H9 (cell line): ENCODE results near the gene XRCC6. TPM values are rescaled to one million over a fixed set of nuclear protein-coding genes. Genes with fewer than 3 reads are reported as not detected.
A peak's percentile ranks its signal among the peaks of the same experiment; 100 is the strongest.

Experiments used
- DNase-seq: peaks from one replicate; pipeline ENCODE4 v3.0.0-alpha.2; 2017
- H2AFZ ChIP-seq: one replicate; pipeline ENCODE4 v1.6.1; 2013; ENCODE audit warnings: mild to moderate bottlenecking, low read length, control low read depth, moderate library complexity
- H2AK5ac ChIP-seq: 2 replicates; pipeline ENCODE4 v1.6.1; 2013; ENCODE audit warnings: low read length, control low read depth, mixed read lengths; ENCODE audit not compliant: insufficient read length
- H2BK120ac ChIP-seq: one replicate; pipeline ENCODE4 v1.6.1; 2013; ENCODE audit warnings: low read depth, mild to moderate bottlenecking, low read length, control low read depth, inconsistent platforms; ENCODE audit not compliant: poor library complexity, severe bottlenecking
- H2BK12ac ChIP-seq: 2 replicates; pipeline ENCODE4 v1.6.1; 2013; ENCODE audit warnings: low read length, control low read depth, mixed read lengths, low read depth; ENCODE audit not compliant: insufficient read length
- H2BK15ac ChIP-seq: 2 replicates; pipeline ENCODE4 v1.6.1; 2013; ENCODE audit warnings: low read depth, low read length, control low read depth
- H2BK20ac ChIP-seq: one replicate; pipeline ENCODE4 v1.6.1; 2013; ENCODE audit warnings: low read depth, mild to moderate bottlenecking, low read length, control low read depth, inconsistent platforms; ENCODE audit not compliant: poor library complexity, severe bottlenecking
- H2BK5ac ChIP-seq: 2 replicates; pipeline ENCODE4 v1.6.1; 2013; ENCODE audit warnings: low read length, control low read depth, mixed read lengths; ENCODE audit not compliant: insufficient read length
- H3K14ac ChIP-seq: 2 replicates; pipeline ENCODE4 v1.6.1; 2013; ENCODE audit warnings: low read length, control low read depth; ENCODE audit not compliant: insufficient read depth
- H3K18ac ChIP-seq: 2 replicates; pipeline ENCODE4 v1.6.1; 2013; ENCODE audit warnings: low read depth, mild to moderate bottlenecking, mixed read lengths, low read length, control low read depth; ENCODE audit not compliant: insufficient read length
- H3K23ac ChIP-seq: 2 replicates; pipeline ENCODE4 v1.6.1; 2013; ENCODE audit warnings: low read length, control low read depth, mixed read lengths, low read depth; ENCODE audit not compliant: insufficient read length
- H3K23me2 ChIP-seq: 2 replicates; pipeline ENCODE4 v1.6.1; 2013; ENCODE audit warnings: low read depth, mild to moderate bottlenecking, mixed read lengths, low read length, control low read depth; ENCODE audit not compliant: insufficient read length, poor library complexity, severe bottlenecking
- H3K27ac ChIP-seq: 2 replicates; pipeline ENCODE4 v1.5.1; 2013; ENCODE audit warnings: low read length, control low read depth, mixed read lengths, low read depth; ENCODE audit not compliant: insufficient read length
- H3K27me3 ChIP-seq: 2 replicates; pipeline ENCODE4 v1.6.1; 2013; ENCODE audit warnings: low read length, control low read depth, inconsistent platforms; ENCODE audit not compliant: insufficient read depth
- H3K4ac ChIP-seq: 2 replicates; pipeline ENCODE4 v1.6.1; 2013; ENCODE audit warnings: low read depth, mild to moderate bottlenecking, control low read depth, inconsistent platforms, low read length, moderate library complexity
- H3K4me1 ChIP-seq: 2 replicates; pipeline ENCODE4 v1.6.1; 2013; ENCODE audit warnings: low read length, control low read depth, inconsistent platforms; ENCODE audit not compliant: insufficient read depth
- H3K4me2 ChIP-seq: 2 replicates; pipeline ENCODE4 v1.6.1; 2013; ENCODE audit warnings: low read length, control low read depth, mixed read lengths; ENCODE audit not compliant: insufficient read length, insufficient read depth
- H3K56ac ChIP-seq: 2 replicates; pipeline ENCODE4 v1.6.1; 2013; ENCODE audit warnings: low read depth, mild to moderate bottlenecking, mixed read lengths, low read length, control low read depth; ENCODE audit not compliant: insufficient read length
- H3K79me1 ChIP-seq: 2 replicates; pipeline ENCODE4 v1.6.1; 2013; ENCODE audit warnings: low read depth, mild to moderate bottlenecking, moderate library complexity, low read length, control low read depth, inconsistent platforms; ENCODE audit not compliant: insufficient read depth, poor library complexity, severe bottlenecking
- H3K79me2 ChIP-seq: 2 replicates; pipeline ENCODE4 v1.6.1; 2013; ENCODE audit warnings: low read length, control low read depth, inconsistent platforms; ENCODE audit not compliant: insufficient read depth
- H3K9ac ChIP-seq: 2 replicates; pipeline ENCODE4 v1.6.1; 2013; ENCODE audit warnings: low read length, control low read depth, mixed read lengths; ENCODE audit not compliant: insufficient read length; ENCODE audit errors: extremely low read depth
- H3K9me3 ChIP-seq: one replicate; pipeline ENCODE4 v1.6.1; 2013; ENCODE audit warnings: low read depth, low read length, inconsistent platforms; ENCODE audit not compliant: control insufficient read depth
- H3T11ph ChIP-seq: one replicate; pipeline ENCODE4 v1.6.1; 2013; ENCODE audit warnings: mild to moderate bottlenecking, low read length, control low read depth, inconsistent platforms
- H4K20me1 ChIP-seq: one replicate; pipeline ENCODE4 v1.6.1; 2013; ENCODE audit not compliant: control insufficient read depth, insufficient read length, insufficient read depth
- H4K5ac ChIP-seq: 2 replicates; pipeline ENCODE4 v1.6.1; 2013; ENCODE audit warnings: low read depth, mild to moderate bottlenecking, mixed read lengths, low read length, control low read depth; ENCODE audit not compliant: insufficient read length
- H4K8ac ChIP-seq: replicated peaks from 2 replicates; pipeline ENCODE4 v1.6.1; 2013; ENCODE audit warnings: low read length, control low read depth, mixed read lengths, low read depth; ENCODE audit not compliant: insufficient read length
- H4K91ac ChIP-seq: 2 replicates; pipeline ENCODE4 v1.6.1; 2013; ENCODE audit warnings: low read depth, mild to moderate bottlenecking, moderate library complexity, mixed read lengths, low read length, control low read depth; ENCODE audit not compliant: insufficient read length
- H3K27ac Mint-ChIP-seq, 3 experiments: 2 replicates in 2 of 3; 3 replicates in 1 of 3; pipeline ENCODE4 v1.8.0; 2020 to 2021; ENCODE audit warnings: mixed read lengths in 3 of 3, mild to moderate bottlenecking in 1 of 3, moderate library complexity in 1 of 3
- H3K27me3 Mint-ChIP-seq: 2 replicates; pipeline ENCODE4 v1.8.0; 2021; ENCODE audit warnings: low read depth, mild to moderate bottlenecking, moderate library complexity, mixed read lengths
- H3K36me3 Mint-ChIP-seq, 3 experiments: 2 replicates in 2 of 3; 3 replicates in 1 of 3; pipeline ENCODE4 v1.8.0; 2020 to 2021; ENCODE audit warnings: low read depth in 3 of 3, mixed read lengths in 3 of 3; ENCODE audit not compliant: insufficient read depth in 1 of 3
- H3K4me1 Mint-ChIP-seq, 2 experiments: 2 replicates each; pipeline ENCODE4 v1.8.0; 2020; ENCODE audit warnings: mixed read lengths in 2 of 2
- H3K4me3 Mint-ChIP-seq, 2 experiments: 2 replicates in 1 of 2; 3 replicates in 1 of 2; pipeline ENCODE4 v1.8.0; 2020 to 2021; ENCODE audit warnings: mild to moderate bottlenecking in 2 of 2, mixed read lengths in 2 of 2, moderate library complexity in 1 of 2
- H3K9me3 Mint-ChIP-seq, 2 experiments: 2 replicates in 1 of 2; 3 replicates in 1 of 2; pipeline ENCODE4 v1.8.0; 2020; ENCODE audit warnings: mild to moderate bottlenecking in 2 of 2, mixed read lengths in 2 of 2, moderate library complexity in 1 of 2
- WGBS: extraction: QIAGEN DNeasy Blood & Tissue Kit; methylation state at CpG from one replicate; pipeline ENCODE4 v1.1.7; 2013; ENCODE audit warnings: missing lambda C conversion rate, low lambda C conversion rate, mixed read lengths; ENCODE audit not compliant: insufficient read length; ENCODE audit errors: extremely low coverage; 5-methylcytosine and 5-hydroxymethylcytosine counted together
- total RNA-seq: library from RNA; stranded (reverse); gene quantifications from 2 replicates; pipeline ENCODE4 v1.2.1, GENCODE V29; 2021
- TF ChIP-seq, protein P1 (sequence below): fragments of 200-600 bp; sonication (generic); conservative IDR thresholded peaks from 3 replicates; pipeline ENCODE4 v1.8.0; 2021; ENCODE audit warnings: antibody characterized with exemption, mild to moderate bottlenecking

XRCC6 gene
- total RNA-seq, 1 experiment from 2014 or later: 461 TPM

DNA sequence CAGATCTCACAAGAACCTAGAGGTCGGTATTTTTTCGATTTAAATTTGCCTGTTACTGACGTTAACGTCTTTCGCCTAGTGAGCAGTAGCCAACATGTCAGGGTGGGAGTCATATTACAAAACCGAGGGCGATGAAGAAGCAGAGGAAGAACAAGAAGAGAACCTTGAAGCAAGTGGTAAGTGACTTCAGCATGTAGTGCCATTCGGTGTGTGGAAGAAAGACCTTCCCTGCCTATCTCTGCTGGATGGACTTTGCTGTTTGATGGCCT lies 750 bp downstream of the XRCC6 start:
- no peaks in the 10 kb centered on the region for H3K27me3 ChIP-seq
- no peak overlapping the region for H4K8ac ChIP-seq
- no peaks in the 10 kb centered on the region for H3K27me3 Mint-ChIP-seq
- H3K27ac Mint-ChIP-seq: peak overlapping the region; percentile 99 to 100 (median 99)
- H3K4ac ChIP-seq: no peak overlapping the region
- H3K23ac ChIP-seq: no peak overlapping the region
- no peak overlapping the region for H2BK5ac ChIP-seq
- H3K4me1 Mint-ChIP-seq: peaks cover 17 to 19% of the 10 kb centered on the region in 2 experiments
- H3K14ac ChIP-seq: 0 out of 2 replicates have a peak overlapping the region, but pooled peaks have one; percentile 37
- no peak overlapping the region for H3K18ac ChIP-seq
- H2BK12ac ChIP-seq: no peak overlapping the region
- H3K27ac ChIP-seq: peak overlapping the region; percentile 84
- H3K23me2 ChIP-seq: peaks cover 14% of the 10 kb centered on the region
- DNase-seq: no peak
- H4K20me1 ChIP-seq: no peaks in the 10 kb centered on the region
- H4K5ac ChIP-seq: no peak overlapping the region
- peaks cover 30 to 43% (median 40%) of the 10 kb centered on the region in 3 experiments for H3K36me3 Mint-ChIP-seq
- H3K56ac ChIP-seq: peak overlapping the region; percentile 18
- H3K79me1 ChIP-seq: no peaks in the 10 kb centered on the region
- TF ChIP-seq, protein P1, sequence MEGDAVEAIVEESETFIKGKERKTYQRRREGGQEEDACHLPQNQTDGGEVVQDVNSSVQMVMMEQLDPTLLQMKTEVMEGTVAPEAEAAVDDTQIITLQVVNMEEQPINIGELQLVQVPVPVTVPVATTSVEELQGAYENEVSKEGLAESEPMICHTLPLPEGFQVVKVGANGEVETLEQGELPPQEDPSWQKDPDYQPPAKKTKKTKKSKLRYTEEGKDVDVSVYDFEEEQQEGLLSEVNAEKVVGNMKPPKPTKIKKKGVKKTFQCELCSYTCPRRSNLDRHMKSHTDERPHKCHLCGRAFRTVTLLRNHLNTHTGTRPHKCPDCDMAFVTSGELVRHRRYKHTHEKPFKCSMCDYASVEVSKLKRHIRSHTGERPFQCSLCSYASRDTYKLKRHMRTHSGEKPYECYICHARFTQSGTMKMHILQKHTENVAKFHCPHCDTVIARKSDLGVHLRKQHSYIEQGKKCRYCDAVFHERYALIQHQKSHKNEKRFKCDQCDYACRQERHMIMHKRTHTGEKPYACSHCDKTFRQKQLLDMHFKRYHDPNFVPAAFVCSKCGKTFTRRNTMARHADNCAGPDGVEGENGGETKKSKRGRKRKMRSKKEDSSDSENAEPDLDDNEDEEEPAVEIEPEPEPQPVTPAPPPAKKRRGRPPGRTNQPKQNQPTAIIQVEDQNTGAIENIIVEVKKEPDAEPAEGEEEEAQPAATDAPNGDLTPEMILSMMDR: no peak
- no peaks in the 10 kb centered on the region; a peak in 2 of 5 replicates for H3K9me3 Mint-ChIP-seq
- no peak overlapping the region for H2AK5ac ChIP-seq
- no peak overlapping the region for H3T11ph ChIP-seq
- H2AFZ ChIP-seq: no peak overlapping the region
- no CpG with 5 or more reads among the region's 8 CpGs for WGBS
- peaks cover 8% of the 10 kb centered on the region; the same call in 1 of the 2 replicates for H3K79me2 ChIP-seq
- peak overlapping the region; percentile 95 for H3K4me3 Mint-ChIP-seq
- no peaks in the 10 kb centered on the region for H3K4me1 ChIP-seq
- no peaks in the 10 kb centered on the region for H3K9me3 ChIP-seq
- H2BK20ac ChIP-seq: no peak overlapping the region
- peak overlapping the region; percentile 98 for H3K9ac ChIP-seq
- H2BK120ac ChIP-seq: no peak overlapping the region
- H2BK15ac ChIP-seq: no peak overlapping the region
- peak overlapping the region; percentile 87 for H3K4me2 ChIP-seq
- H4K91ac ChIP-seq: no peak overlapping the region
